GM12891 (cell line): ENCODE measurements around the gene RUFY4.

Source experiments
- POLR2A ChIP-seq: IDR thresholded peaks from 2 replicates; pipeline ENCODE4 v1.6.1; 2011; ENCODE audit warnings: low read depth, low read length, control low read depth
- POLR2AphosphoS5 ChIP-seq: IDR thresholded peaks from 2 replicates; pipeline ENCODE4 v1.6.1; 2011; ENCODE audit warnings: low read depth, low read length, control low read depth
- TAF1 ChIP-seq: IDR thresholded peaks from 2 replicates; pipeline ENCODE4 v1.6.1; 2011; ENCODE audit warnings: low read depth, low read length, control low read depth

- no peak for TF ChIP-seq POLR2AphosphoS5
- no peak for TF ChIP-seq POLR2A
- no peak for TF ChIP-seq TAF1
Measured at GRCh38 chr2:218072002-218072401, 2.9 kb downstream of the RUFY4 start.
